NCI-H2196 (cell line): Measurements from ENCODE around the gene DNAH11.
"Not testable (repeated sequence)": the region's sequence is repeated elsewhere in the genome, so short reads cannot be mapped to it uniquely, and the experiment has no call there.

Source experiments
- DNase-seq: peaks from one replicate; lab custom pipeline; 2025; ENCODE audit not compliant: unreplicated experiment; lab: John Stamatoyannopoulos, UW

Gene DNAH11

GRCh38 chr7:21708096-21708495 is 165.3 kb downstream of the DNAH11 start:
- DNase-seq: no peak

- DNase-seq: no peak
Measured at GRCh38 chr7:21717323-21717722, 174.5 kb downstream of the DNAH11 start.

GRCh38 chr7:21718391-21718790 is 175.6 kb downstream of the DNAH11 start:
- DNase-seq: no peak

- no peak for DNase-seq
Measured at GRCh38 chr7:21719846-21720245, 177.0 kb downstream of the DNAH11 start.

- DNase-seq: no peak
Measured at GRCh38 chr7:21722371-21722770, 179.5 kb downstream of the DNAH11 start.

GRCh38 chr7:21724562-21724961 is 181.7 kb downstream of the DNAH11 start:
- DNase-seq: no peak

GRCh38 chr7:21730399-21730798 is 187.6 kb downstream of the DNAH11 start:
- DNase-seq: no peak

- DNase-seq: no peak
Measured at GRCh38 chr7:21731977-21732376, 189.1 kb downstream of the DNAH11 start.

GRCh38 chr7:21732956-21733355 is 190.1 kb downstream of the DNAH11 start:
- DNase-seq: not testable (repeated sequence)

GRCh38 chr7:21733837-21734236 is 191.0 kb downstream of the DNAH11 start:
- no peak for DNase-seq

- no peak for DNase-seq
Measured at GRCh38 chr7:21743493-21743892, 200.7 kb downstream of the DNAH11 start.

GRCh38 chr7:21746949-21747348 is 204.1 kb downstream of the DNAH11 start:
- no peak for DNase-seq

GRCh38 chr7:21747806-21748205 is 205.0 kb downstream of the DNAH11 start:
- DNase-seq: no peak

GRCh38 chr7:21749378-21749777 is 206.5 kb downstream of the DNAH11 start:
- DNase-seq: no peak

GRCh38 chr7:21753071-21753470 is 210.2 kb downstream of the DNAH11 start:
- DNase-seq: no peak

- no peak for DNase-seq
Measured at GRCh38 chr7:21754963-21755362, 212.1 kb downstream of the DNAH11 start.

GRCh38 chr7:21757537-21758282 is 214.9 kb downstream of the DNAH11 start:
- DNase-seq: no peak

- DNase-seq: no peak
Measured at GRCh38 chr7:21758286-21758685, 215.4 kb downstream of the DNAH11 start.

- DNase-seq: no peak
Measured at GRCh38 chr7:21762469-21762868, 219.6 kb downstream of the DNAH11 start.

- no peak for DNase-seq
Measured at GRCh38 chr7:21763818-21764217, 221.0 kb downstream of the DNAH11 start.

- no peak for DNase-seq
Measured at GRCh38 chr7:21766218-21766617, 223.4 kb downstream of the DNAH11 start.

GRCh38 chr7:21767300-21767900 is 224.6 kb downstream of the DNAH11 start:
- DNase-seq: peak; percentile 62

- DNase-seq: no peak
Measured at GRCh38 chr7:21768279-21768678, 225.4 kb downstream of the DNAH11 start.
